ENCODE results near the gene SPECC1L. TPM values are rescaled to one million over a fixed set of nuclear protein-coding genes. Genes with fewer than 3 reads are reported as not detected.

SPECC1L gene
- total RNA-seq: 100 to 1,000 TPM in 2 of 4 donors, 10 to 100 TPM in 2; 63.6 to 116 (median 90.1) TPM

- WGBS: under 1% methylated on average over 23 of the region's 89 CpGs
- intact Hi-C loops (cut with DNase I): no loop called here
- peak; percentile 97 for DNase-seq (ENCODE audit: extremely low spot score)
- H3K27ac ChIP-seq (replicated peaks in 1 of 4): peak within 1 kb of the TSS; percentile 91 to 98 (median 94)
- peaks cover 35 to 48% (median 43%) of the 10 kb centered on the region in 4 donors for H3K4me1 ChIP-seq
- H3K27me3 ChIP-seq: no peaks in the 10 kb centered on the region
- no peaks in the 10 kb centered on the region for H3K9me3 ChIP-seq
- TF ChIP-seq EP300 (IDR thresholded peaks at IDR 0.05) (no peak), POLR2A (IDR thresholded peaks at IDR 0.05; ENCODE audit: low read depth) (peak; percentile 90), CTCF (IDR thresholded peaks at IDR 0.05) (peak in 2 of 3 experiments; percentile 10 to 30), POLR2AphosphoS5 (IDR thresholded peaks at IDR 0.05) (peak; percentile 88 to 97)
- H3K4me3 ChIP-seq: peak within 1 kb of the TSS; percentile 79 to 98 (median 86)
- no peaks in the 10 kb centered on the region for H3K36me3 ChIP-seq
Observed at GRCh38 chr22:24270556-24271385, at the start of gene SPECC1L. Gene SPECC1L, plus strand, starts transcription at chr22:24270831. Its CDS starts 31,401 bp downstream, at chr22:24302232.

GRCh38 chr22:24224468-24224867 lies 46.2 kb upstream of the SPECC1L start:
- intact Hi-C loops (cut with DNase I): no loop called here
- no peak overlapping the region for H3K27ac ChIP-seq (replicated peaks in 1 of 4)
- TF ChIP-seq POLR2A (IDR thresholded peaks at IDR 0.05; ENCODE audit: low read depth): no peak
- TF ChIP-seq EP300 (IDR thresholded peaks at IDR 0.05): no peak
- no peak for TF ChIP-seq CTCF (IDR thresholded peaks at IDR 0.05)
- TF ChIP-seq POLR2AphosphoS5 (IDR thresholded peaks at IDR 0.05): no peak
- H3K36me3 ChIP-seq: peaks cover 0 to 89% (median 33%) of the 10 kb centered on the region in 4 donors
- no peaks in the 10 kb centered on the region for H3K27me3 ChIP-seq
- 100% methylated on average over 1 of the region's 1 CpG for WGBS
- H3K4me1 ChIP-seq: no peaks in the 10 kb centered on the region
- peaks cover 0 to 10% (median 2%) of the 10 kb centered on the region in 4 donors for H3K9me3 ChIP-seq
- H3K4me3 ChIP-seq: no peak overlapping the region
- DNase-seq (ENCODE audit: extremely low spot score): no peak

GRCh38 chr22:24225044-24225601 lies 45.5 kb upstream of the SPECC1L start:
- H3K27ac ChIP-seq (replicated peaks in 1 of 4): no peak overlapping the region
- DNase-seq (ENCODE audit: extremely low spot score): no peak
- intact Hi-C loops (cut with DNase I): no loop called here
- no peaks in the 10 kb centered on the region for H3K4me1 ChIP-seq
- H3K27me3 ChIP-seq: no peaks in the 10 kb centered on the region
- peaks cover 0 to 85% (median 27%) of the 10 kb centered on the region in 4 donors for H3K36me3 ChIP-seq
- peaks cover 0 to 10% (median 2%) of the 10 kb centered on the region in 4 donors for H3K9me3 ChIP-seq
- TF ChIP-seq CTCF (IDR thresholded peaks at IDR 0.05): no peak
- TF ChIP-seq POLR2A (IDR thresholded peaks at IDR 0.05; ENCODE audit: low read depth): no peak
- TF ChIP-seq POLR2AphosphoS5 (IDR thresholded peaks at IDR 0.05): no peak
- no peak for TF ChIP-seq EP300 (IDR thresholded peaks at IDR 0.05)
- 87% methylated on average over 6 of the region's 14 CpGs for WGBS
- no peak overlapping the region for H3K4me3 ChIP-seq

DNA sequence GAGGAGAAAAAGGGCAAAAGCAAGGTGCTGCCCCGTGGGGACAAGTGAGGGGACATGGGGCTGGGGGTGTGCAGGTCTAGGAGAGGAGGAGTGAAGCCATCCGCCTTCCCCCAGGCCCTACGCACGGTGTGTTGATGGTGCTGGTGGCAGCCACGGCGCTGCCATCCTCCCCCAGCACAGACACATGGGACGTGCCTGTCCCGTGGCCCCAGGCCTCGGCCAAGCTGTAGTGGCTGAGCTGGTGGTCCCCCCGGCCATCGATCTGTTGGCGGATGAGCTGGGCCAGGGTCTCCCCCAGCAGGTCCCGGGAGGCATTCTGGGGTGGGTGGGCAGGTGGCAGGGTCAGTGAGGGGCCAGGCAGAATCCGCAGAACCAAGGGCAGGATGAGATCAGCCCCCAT lies 44.7 kb upstream of the SPECC1L start:
- Histone ChIP-seq H3K27ac (replicated peaks in 1 of 4) (no peak overlapping the region), H3K9me3 (peaks cover 0 to 10% (median 2%) of the 10 kb centered on the region in 4 donors), H3K4me3 (no peak overlapping the region), H3K36me3 (peaks cover 0 to 86% (median 25%) of the 10 kb centered on the region in 4 donors), H3K27me3 (no peaks in the 10 kb centered on the region), H3K4me1 (no peaks in the 10 kb centered on the region)
- TF ChIP-seq POLR2A (IDR thresholded peaks at IDR 0.05; ENCODE audit: low read depth) (no peak), EP300 (IDR thresholded peaks at IDR 0.05) (no peak), CTCF (IDR thresholded peaks at IDR 0.05) (no peak), POLR2AphosphoS5 (IDR thresholded peaks at IDR 0.05) (no peak)
- no peak for DNase-seq (ENCODE audit: extremely low spot score)
- WGBS: 94% methylated on average over 9 of the region's 14 CpGs
- intact Hi-C loops (cut with DNase I): no loop called here
